ENCODE data around the gene TMEM222.

The TMEM222 gene

DNA sequence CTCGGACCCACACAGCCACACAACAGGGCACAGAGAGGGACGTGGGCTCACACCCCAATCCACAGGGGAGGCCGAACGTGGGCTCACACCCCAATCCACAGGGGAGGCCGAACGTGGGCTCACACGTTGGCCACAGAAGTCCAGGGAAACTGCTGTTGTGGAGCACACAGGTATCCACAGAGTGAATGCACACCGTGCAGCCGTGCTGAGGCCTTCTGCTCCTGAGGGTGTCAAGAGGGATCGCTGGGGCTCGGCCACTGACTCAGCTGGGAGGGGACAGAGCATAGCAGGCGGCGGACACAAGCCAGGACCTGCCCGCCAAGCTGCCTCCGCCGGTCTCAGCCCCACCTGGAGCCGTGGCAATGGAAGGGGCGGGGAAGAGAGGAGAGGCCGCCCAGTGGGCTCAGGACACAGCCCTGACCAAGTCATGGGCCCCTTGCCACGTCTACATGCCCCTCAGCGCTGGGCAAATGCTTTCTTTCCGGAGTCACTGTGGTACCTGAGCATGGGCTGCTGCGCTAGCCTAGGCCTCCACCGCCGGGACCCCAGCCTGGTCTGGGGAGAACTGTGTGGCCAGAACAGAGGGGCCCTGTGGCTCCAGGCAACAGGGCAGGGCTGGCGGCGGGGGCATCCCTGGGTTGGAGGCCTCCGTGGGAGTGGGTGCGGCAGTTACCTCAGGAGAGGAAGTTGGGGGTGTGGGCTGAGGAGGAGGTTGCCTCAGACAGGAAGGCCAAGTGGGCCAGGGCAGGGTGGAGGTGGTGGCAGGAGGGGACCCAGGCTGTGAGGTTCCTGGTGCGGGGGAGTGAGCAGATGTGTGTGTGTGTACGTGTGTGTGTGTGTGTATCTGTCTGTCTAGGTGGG is 21.0 kb downstream of the TMEM222 start:
- no peak for FAIRE-seq

DNA sequence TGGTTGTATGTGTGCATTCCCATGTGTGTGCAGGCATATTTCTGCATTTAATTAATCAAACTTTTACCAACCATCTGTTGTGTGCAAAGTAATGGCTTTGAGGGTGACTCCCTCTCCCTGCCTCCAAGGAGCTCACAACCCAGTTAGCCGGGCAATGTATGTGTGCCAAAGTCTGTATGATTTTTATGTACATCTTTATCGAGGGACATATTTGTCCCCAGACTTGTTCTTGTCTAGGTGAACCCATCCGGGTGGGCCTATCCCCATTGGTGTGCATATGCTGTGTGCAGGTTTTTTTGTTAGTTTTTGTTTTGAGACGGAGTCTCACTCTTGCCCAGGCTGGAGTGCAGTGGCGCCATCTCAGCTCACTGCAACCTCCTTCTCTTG is 21.7 kb downstream of the TMEM222 start:
- no peak for FAIRE-seq

DNA sequence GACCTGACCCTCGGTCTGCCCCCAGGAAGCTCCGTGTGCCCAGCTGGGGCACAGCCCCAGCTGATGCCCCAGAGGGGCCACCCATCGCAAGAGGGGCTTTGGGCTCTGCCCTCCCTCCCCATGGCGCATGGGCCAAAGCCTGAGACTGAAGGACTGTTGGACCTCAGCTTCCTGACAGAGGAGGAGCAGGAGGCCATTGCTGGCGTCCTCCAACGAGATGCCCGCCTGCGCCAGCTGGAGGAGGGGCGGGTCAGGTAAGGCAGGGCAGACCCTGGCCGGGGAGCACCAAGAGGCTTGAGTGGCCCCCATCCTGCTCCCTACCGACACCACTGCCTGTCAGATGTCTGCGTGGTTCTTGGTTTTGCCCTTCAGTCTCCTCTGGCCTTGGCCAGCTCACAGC is 23.3 kb downstream of the TMEM222 start:
- no peak for FAIRE-seq

DNA sequence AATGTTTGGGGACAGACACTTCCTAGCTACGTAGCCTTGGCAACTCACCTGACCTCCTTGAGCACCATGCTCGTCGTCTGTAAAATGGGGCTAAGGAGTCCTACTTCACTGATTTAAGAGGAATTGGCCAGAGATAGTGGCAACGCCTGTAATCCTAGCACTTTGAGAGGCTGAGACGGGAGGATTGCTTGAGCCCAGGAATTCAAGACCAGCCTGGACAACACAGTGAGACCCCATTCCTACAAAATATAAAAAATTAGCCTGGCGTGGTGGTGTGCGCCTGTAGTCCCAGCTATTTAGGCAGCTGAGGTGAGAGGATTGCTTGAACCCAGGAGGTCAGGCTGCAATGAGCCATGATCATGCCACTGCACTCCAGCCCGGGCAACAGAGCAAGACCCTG is 24.4 kb downstream of the TMEM222 start:
- no peak for FAIRE-seq

DNA sequence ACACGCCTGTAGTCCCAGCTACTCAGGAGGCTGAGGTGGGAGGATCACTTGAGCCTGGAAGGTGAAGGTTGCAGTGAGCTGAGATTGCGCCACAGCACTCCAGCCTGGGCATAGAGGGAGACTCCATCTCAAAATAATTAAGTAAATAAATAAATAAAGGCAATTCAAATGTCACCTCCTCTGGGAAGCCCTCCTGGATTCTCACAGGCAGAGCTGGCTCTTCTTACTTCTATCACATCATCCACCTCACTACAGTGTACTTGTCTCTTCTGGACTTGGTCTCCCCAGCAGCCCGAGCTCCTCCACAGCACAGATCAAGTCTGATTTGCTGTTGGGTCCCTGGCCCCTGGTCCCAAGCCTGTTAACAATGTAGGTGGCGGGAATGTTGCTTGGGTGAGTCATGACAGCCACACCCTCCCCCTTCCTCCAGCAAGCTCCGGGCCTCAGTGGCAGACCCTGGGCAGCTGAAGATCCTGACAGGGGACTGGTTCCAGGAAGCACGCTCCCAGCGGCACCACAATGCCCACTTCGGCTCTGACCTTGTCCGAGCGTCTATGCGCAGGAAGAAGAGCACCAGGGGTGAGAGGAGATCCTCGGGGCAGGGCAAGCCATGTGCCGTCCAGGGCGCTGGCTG is 25.1 kb downstream of the TMEM222 start:
- no peak for FAIRE-seq

DNA sequence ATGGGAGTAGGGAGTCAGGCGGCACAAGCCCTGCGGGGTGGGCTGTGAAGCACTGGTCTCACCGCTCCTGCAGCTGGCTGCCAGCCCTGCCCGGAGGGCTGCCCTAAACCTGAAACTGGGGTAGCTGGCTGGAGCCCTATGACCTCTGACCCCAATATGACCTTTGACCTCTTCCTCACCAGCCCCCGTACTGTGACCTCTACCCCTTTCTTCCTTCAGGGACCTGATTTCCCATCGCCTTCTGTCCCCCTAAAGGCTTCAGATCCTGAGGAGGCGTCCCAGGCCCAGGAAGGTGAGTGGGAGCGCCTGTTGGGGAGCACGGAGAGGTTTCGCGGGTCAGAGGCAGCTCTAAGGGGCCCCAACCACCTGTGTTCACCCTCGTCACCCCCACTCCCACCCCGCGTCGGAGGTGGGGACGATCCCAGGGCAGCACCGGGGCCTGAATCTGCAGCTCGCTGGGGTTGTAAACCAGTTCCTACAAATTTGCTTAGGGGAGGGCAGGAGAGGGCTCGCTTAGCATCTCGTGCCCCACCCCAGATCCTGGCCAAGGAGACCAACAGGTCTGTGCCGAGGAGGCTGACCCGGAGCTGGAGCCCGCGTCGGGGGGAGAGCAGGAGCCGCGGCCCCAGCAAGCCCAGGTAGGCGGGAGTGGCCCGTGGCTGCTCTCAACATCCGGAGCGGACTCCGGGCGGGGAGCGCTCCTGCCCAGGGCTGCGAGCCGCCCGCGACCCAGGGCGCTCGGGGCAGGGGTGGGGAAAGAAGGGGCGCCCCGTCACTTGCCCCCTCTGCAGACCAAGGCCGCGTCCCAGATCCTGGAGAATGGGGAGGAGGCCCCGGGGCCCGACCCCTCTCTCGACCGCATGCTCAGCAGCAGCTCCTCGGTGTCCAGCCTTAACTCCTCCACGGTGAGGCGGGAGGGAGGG is 27.2 kb downstream of the TMEM222 start:
- no peak for FAIRE-seq

DNA sequence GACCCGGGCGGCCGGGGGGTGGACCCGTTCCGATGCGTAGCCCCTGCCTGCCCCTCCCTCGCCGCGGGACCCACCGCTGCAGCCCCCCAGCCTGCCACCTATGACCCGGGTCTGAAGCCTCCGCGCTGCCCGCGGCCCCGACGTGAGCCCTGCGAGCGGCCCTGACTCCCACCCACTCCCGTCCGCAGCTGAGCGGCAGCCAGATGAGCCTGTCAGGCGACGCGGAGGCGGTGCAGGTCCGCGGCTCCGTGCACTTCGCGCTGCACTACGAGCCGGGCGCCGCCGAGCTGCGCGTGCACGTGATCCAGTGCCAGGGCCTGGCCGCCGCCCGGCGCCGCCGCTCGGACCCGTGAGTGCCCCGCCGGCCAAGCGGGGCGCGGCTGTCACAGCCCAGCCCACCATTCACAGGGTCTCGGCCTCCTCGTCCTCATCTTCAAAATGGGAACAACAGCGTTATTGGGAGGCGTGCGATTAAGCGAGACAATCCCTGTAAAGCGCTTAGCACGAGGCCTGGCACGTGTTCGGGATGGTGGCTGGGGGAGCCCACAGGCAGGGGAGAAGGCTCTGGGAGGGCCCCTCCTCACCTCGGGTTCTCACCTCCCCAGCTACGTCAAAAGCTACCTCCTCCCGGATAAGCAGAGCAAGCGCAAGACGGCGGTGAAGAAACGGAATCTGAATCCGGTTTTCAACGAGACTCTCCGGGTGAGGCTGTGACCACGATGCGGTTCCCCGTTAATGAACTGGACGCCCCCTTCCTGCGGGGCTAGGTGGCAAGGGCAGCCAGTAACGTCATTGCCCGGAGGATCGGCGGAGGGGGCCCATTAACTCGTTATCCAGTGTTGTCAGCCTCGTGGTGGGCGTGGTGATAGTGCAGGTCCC is 28.1 kb downstream of the TMEM222 start:
- FAIRE-seq = no peak

DNA sequence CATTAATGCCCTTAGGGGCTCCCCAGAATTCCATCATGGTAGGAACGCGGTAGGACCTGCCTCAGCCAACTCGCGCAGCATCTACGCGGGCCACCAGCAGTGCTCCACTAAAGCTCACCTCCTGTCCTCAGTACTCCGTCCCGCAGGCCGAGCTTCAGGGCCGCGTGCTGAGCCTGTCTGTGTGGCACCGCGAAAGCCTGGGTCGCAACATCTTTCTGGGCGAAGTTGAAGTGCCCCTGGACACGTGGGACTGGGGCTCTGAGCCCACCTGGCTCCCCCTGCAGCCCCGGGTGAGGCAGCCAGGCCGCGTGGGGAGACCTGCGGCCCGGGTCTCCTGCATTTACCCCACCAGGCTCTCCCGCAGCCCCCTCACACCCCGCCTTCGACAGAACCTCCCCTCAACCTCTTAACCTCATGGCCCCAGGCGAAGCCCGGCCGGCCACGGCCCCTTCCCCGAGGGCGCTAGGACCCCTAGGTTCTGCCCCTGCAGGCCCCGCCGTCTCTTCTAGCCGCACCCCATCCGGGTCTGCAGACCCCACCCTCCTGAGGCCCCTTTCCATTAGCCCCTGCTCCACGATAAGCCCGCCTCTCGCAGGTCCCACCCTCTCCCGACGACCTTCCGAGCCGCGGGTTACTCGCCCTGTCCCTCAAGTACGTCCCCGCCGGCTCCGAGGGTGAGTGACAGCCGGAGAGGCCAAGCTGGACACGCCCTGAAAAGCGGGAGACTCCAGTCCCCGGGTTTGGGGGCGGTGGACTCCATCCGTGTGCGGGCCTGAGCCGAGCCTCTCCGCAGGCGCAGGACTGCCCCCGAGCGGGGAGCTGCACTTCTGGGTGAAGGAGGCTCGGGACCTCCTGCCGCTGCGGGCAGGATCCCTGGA is 28.9 kb downstream of the TMEM222 start:
- FAIRE-seq = no peak

DNA sequence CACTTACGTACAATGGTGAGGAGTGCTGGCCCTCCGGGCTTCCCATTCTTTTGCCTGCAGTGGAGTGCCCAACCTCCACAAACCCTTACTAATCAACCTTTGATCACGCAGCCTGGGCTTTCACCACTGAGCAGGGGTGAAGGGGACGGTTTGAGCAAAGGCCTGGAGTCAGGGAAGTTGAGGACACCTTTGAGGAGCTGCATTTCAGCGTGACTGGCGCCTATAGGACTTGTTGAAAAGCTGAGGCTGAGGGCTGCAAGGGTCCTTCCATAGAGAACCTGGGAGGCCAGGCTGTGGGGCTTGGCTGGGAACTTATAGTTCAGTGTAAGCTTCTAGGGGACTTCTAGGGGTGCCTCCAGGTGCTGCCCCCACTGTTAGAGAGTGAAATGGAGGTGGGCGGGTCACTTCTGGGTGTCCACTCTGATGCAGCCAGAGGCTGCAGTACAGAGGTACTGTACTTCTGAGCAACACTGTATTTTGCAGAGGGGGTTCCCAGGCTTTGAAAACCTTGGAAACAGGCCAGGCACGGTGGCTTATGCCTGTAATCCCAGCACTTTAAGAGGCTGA is 29.7 kb downstream of the TMEM222 start:
- FAIRE-seq = no peak

DNA sequence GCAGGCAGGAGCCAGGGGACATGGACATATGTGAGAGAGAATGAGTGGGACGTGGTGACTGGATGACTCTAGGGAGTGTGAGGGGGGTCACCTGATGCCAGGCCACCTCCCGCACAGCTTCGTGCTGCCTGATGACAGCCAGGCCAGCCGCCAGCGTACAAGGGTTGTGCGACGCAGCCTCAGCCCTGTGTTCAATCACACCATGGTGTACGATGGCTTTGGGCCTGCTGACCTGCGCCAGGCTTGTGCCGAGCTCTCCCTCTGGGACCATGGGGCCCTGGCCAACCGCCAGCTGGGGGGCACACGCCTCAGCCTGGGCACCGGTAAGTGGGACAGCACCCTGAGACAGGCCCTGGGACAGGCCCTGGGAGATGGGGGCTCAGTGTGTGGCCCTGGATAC is 31.2 kb downstream of the TMEM222 start:
- no peak for FAIRE-seq

DNA sequence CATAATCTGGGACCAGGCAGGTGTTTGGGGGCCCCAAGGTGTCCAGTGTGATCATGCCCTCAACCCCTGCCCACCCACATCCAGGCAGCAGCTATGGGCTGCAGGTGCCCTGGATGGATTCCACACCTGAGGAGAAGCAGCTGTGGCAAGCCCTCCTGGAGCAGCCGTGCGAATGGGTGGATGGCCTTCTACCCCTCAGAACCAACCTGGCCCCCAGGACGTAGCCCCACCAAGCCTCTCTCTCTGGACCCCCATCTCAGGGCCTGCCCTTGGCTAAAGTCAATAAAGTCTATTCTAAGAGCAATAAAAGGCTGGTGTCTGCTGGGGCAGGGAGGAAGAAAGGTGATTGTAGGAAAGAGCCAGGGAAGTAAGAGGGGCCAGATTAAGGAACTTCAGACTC is 31.7 kb downstream of the TMEM222 start:
- no peak for FAIRE-seq

DNA sequence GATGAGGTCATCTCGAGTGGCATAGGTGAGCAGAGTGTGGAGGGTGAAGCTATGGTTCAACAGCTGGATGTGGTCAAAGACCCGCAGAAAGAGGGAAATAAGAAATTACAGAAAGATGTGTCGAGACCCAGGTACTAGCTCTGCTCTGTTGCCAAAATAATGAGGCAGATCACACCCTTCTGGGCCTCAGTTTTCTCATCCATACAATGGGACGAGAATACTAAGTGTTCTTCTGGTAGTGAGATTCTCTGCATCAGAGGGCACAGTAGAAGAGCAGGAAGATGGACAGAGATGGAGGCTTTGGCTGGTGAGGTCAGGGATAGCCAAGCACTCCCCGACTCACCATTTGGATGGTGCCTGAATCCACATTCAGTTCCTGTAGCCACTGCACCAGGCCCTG is 33.7 kb downstream of the TMEM222 start:
- no peak for FAIRE-seq

DNA sequence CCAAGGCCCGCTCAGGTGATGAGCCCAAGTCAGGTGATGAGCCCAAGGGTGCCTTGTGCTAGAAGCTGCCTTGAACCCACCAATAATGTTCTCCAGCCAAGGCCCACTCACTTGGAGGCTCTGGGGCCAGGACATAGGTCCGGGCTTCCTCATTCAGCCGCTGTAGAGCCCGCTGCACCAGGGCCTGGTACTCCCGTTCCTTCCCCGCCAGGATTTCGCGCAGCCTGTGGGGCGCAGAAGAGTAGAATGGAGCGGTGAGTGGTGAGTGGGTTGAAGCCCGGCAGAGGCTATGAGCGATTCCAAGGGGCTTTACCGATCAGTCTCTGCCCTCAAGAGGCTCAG is 34.3 kb downstream of the TMEM222 start:
- FAIRE-seq = no peak

DNA sequence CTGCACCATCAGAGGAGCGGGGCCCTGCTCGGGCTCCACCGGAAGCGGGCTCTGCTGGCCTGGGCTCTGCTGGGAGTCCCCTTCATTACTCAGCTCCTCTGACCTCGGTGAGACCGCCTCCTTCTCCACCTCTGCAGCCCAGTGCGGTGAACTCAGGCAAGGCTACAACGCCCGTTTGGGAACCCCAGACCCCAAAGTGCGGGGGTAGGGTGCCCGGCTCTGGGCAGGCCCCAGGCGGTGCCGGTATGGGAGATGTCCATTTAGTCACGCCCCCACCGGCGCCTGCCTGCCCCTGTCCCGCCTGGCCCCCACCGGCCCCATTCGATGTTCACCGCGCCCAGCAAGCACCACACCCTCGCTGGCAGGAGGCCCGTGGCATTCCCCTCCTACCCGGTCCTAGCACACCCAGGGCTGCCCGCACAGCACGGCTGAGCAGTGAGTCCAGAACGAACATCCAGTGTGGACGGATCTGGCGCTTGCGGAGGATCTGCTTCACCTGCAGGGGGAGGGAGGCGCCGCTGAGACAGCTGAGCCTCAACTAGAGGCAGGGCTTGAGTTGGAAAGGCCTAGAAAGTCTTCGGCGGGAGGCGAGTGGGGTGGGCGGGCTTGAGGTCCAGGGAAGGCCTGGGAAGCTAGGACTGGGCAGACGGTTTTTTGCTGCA is 34.8 kb downstream of the TMEM222 start:
- FAIRE-seq = no peak

DNA sequence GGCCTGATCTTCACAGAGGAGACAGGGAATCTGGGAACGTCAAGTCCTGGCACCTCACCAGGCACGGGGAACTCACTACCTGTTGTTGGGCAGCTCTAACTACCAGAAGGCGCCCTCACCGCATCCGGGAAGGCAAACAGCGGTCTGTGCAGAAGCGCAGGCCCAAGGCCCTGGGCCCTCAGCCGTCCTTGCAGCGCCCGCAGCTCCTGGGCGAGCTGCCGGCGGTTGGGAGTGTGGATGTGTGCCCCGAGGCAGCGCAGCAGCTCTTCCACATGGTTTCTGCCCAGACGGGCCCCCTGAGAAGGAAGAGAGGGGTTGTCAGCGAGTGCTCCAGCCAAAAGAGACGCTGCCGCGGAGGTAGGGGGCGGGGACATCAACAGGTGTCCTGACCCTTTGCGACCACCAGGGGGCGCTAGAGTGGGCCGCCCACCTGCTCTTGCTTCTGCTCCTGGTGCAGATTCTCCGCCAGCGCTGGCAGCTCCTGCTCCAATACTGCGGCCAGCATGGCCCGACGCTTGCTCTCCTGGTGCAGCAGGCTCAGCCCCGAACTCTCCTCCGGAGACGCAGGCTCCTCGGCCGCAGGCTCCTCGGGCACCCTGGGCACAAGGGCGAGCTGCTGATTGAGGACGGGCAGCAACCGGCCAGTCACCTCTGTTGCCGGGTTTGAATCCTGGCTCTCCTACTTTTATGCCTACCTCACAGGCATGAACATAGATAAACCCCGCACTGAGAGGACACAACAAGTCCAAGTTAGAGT is 35.5 kb downstream of the TMEM222 start:
- FAIRE-seq = no peak

DNA sequence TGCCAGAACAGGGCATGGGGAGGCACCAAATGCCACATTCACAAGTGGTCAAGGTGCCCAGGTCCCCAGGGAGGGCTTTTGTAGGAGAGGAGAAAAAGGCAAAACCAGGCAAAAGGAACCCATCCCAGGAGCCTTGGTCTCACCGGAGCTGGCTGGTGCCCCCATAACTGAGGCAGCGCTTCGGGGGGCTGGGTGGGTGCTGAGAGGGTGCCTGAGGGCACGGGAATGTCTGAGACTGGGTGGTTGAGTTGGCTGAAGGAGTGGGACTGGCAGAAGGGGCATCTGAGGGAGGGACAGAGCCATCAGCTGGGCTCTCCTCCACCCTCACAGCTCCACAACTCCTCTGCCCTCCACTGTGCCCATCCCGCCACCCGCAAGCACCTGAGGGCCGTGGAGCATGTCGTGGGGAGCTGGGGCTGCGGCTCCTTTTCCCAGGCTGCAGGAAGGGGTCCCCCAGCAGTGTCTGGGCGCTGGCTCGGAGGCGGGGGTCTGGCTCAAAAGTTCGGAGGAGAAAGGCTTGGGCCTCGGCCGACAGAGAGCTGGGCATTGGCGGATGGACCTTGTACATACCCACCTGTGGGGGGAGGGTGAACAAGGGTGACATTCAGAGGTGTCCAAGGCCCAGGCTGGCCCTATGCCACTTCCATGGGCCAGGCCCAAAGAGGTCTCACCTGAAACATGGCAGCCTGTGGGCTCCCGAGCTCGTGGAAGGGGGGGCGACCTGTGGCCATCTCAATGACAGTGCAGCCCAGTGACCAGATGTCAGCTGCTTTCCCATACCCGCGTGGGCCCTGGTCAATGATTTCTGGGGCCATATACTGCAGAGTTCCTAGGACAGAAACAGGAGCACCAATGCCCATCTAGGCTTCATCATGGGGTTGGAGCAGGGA is 36.3 kb downstream of the TMEM222 start:
- no peak for FAIRE-seq

DNA sequence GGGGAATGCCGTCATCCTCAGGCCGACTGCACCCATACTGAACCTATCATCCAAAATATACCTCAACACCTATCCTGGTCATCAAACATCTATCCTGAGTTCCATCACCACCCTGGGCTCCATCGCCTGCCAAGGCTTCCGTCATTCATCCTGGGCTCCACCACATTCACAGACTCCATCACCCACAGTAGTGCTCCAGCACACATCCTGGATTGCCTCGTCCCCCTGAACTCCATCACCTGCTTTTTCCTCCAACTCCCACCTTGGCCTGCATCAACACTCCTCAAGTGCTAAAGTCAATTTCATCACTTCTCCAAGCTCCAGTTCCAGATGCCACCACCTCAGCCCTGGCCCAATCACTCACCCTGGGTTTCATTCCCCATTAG is 37.0 kb downstream of the TMEM222 start:
- FAIRE-seq = no peak

DNA sequence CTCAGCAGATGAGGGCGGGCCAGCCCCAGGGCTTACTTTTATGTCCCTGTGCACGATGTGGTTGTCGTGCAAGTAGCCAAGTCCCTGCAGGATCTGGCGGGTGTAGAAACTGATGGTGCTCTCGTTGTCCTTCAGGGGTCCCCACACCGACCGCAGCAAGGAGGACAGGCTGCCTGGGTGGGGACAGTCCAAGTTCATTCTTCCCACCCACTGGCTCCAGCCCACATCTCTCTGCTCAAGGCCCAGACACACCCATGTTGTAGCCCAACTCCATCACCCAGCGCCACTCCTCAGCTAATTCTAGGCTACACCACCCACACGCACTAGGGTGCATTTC is 37.8 kb downstream of the TMEM222 start:
- no peak for FAIRE-seq
